Endothelial cell of umbilical vein (primary cell): ENCODE measurements around the gene SEC24C. TPM values are rescaled to one million over a fixed set of nuclear protein-coding genes. Genes with fewer than 3 reads are reported as not detected.
A peak's percentile ranks its signal among the peaks of the same experiment; 100 is the strongest.

Experiments used
- BruUV-seq: library from RNA; stranded (reverse); fragments of 400-500 nt; replicated peaks from 2 replicates; lab custom pipeline; 2021; lab: Mats Ljungman, UMichigan
- CTCF ChIA-PET: fragments of 300-600, 350-600 bp; sonication (Branson Sonifier 250); formaldehyde crosslinking; loops from one replicate; lab custom pipeline; 2021; ENCODE audit warnings: antibody characterized with exemption, inconsistent platforms; lab: Charles Lee
- POLR2A ChIA-PET: fragments of 300-600, 350-600 bp; sonication (Branson Sonifier 250); formaldehyde crosslinking; loops from one replicate; lab custom pipeline; 2021; ENCODE audit warnings: antibody characterized with exemption, inconsistent platforms; lab: Charles Lee
- DNase-seq: peaks from one replicate; pipeline ENCODE4 v3.0.0-alpha.2; 2011; ENCODE audit warnings: low read depth, low spot score
- FAIRE-seq: peaks from 2 replicates; lab custom pipeline; 2011; peaks lifted over from hg19 to GRCh38; lab: Jason Lieb, UNC
- H2AFZ ChIP-seq: 2 replicates; pipeline ENCODE4 v1.6.0; 2012; ENCODE audit warnings: low read depth, low read length, control low read depth, inconsistent platforms
- H3K27ac ChIP-seq: 2 replicates; pipeline ENCODE4 v1.5.1; 2011; ENCODE audit warnings: low read depth, mild to moderate bottlenecking, control low read depth, low read length, moderate library complexity; ENCODE audit not compliant: insufficient read depth
- H3K27me3 ChIP-seq, 2 experiments: 2 replicates each; pipeline versions ENCODE4 v1.6.0 to v1.6.1; 2011; ENCODE audit warnings: low read length in 2 of 2, mixed read lengths in 1 of 2; ENCODE audit not compliant: control insufficient read depth in 2 of 2, insufficient read depth in 2 of 2
- H3K36me3 ChIP-seq, 2 experiments: 2 replicates in 1 of 2; 3 replicates in 1 of 2; pipeline ENCODE4 v1.5.1; 2011; ENCODE audit warnings: low read length in 2 of 2, mild to moderate bottlenecking in 1 of 2, moderate library complexity in 1 of 2; ENCODE audit not compliant: control insufficient read depth in 2 of 2, insufficient read depth in 2 of 2; ENCODE audit errors: extremely low read depth in 1 of 2
- H3K4me1 ChIP-seq: 3 replicates; pipeline ENCODE4 v1.5.1; 2011; ENCODE audit warnings: mild to moderate bottlenecking, low read length; ENCODE audit not compliant: control insufficient read depth, insufficient read depth; ENCODE audit errors: extremely low read depth
- H3K4me2 ChIP-seq: 2 replicates; pipeline ENCODE4 v1.6.1; 2011; ENCODE audit warnings: low read length, control low read depth, mixed read lengths; ENCODE audit not compliant: insufficient read depth
- H3K4me3 ChIP-seq, 3 experiments: fragments of 200-600 bp in 1 of 3; sonication (generic), shearing (Covaris generic) in 1 of 3; replicated peaks in 1 of 3; 2 replicates each; pipeline ENCODE4 v1.5.1; 2011 to 2016; ENCODE audit warnings: control low read depth in 3 of 3, low read length in 3 of 3, mild to moderate bottlenecking in 2 of 3, inconsistent platforms in 1 of 3, low read depth in 1 of 3, moderate library complexity in 1 of 3; ENCODE audit not compliant: insufficient read depth in 1 of 3
- H3K79me2 ChIP-seq: 2 replicates; pipeline ENCODE4 v1.6.0; 2012; ENCODE audit warnings: low read length, inconsistent platforms; ENCODE audit not compliant: control insufficient read depth, insufficient read depth
- H3K9ac ChIP-seq: replicated peaks from 2 replicates; pipeline ENCODE3; 2011; ENCODE audit warnings: low read length, control low read depth; ENCODE audit not compliant: insufficient read depth; ENCODE audit errors: extremely low read depth
- H3K9me1 ChIP-seq: replicated peaks from 3 replicates; pipeline ENCODE4 v1.6.0; 2011; ENCODE audit warnings: mild to moderate bottlenecking, low read length; ENCODE audit not compliant: control insufficient read depth, insufficient read depth; ENCODE audit errors: extremely low read depth
- H3K9me3 ChIP-seq: replicated peaks from 2 replicates; pipeline ENCODE4 v1.5.1; 2012; ENCODE audit warnings: low read length, inconsistent platforms; ENCODE audit not compliant: control insufficient read depth, insufficient read depth
- H4K20me1 ChIP-seq: replicated peaks from 2 replicates; pipeline ENCODE3; 2011; ENCODE audit warnings: mild to moderate bottlenecking, low read length; ENCODE audit not compliant: control insufficient read depth, insufficient read depth; ENCODE audit errors: extremely low read depth
- CTCF ChIP-seq, 2 donors: IDR thresholded peaks; 1 replicate in 1 of 2; 2 replicates in 1 of 2; pipeline ENCODE4 v1.5.1; 2011; ENCODE audit warnings: low read length in 2 of 2, mild to moderate bottlenecking in 2 of 2, moderate library complexity in 2 of 2, control low read depth in 1 of 2, inconsistent platforms in 1 of 2, low read depth in 1 of 2; ENCODE audit not compliant: insufficient read depth in 1 of 2; ENCODE audit errors: extremely low read depth in 1 of 2
- EZH2 ChIP-seq: IDR thresholded peaks from 2 replicates; pipeline ENCODE4 v1.6.1; 2012; ENCODE audit warnings: borderline replicate concordance, low read depth, mild to moderate bottlenecking, moderate library complexity, low read length, inconsistent platforms; ENCODE audit not compliant: severe bottlenecking
- FOS ChIP-seq: IDR thresholded peaks from 2 replicates; pipeline ENCODE4 v1.6.1; 2011; ENCODE audit warnings: mild to moderate bottlenecking, low read length, moderate library complexity, borderline replicate concordance; ENCODE audit not compliant: insufficient read depth
- GATA2 ChIP-seq: IDR thresholded peaks from 2 replicates; pipeline ENCODE4 v1.7.0; 2011; ENCODE audit warnings: low read depth, mild to moderate bottlenecking, moderate library complexity, mixed read lengths, low read length; ENCODE audit not compliant: insufficient read length, insufficient read depth
- JUN ChIP-seq: IDR thresholded peaks from 2 replicates; pipeline ENCODE4 v1.6.1; 2011; ENCODE audit warnings: borderline replicate concordance, low read depth; ENCODE audit not compliant: insufficient read length, insufficient read depth
- MAX ChIP-seq: IDR thresholded peaks from 2 replicates; pipeline ENCODE4 v1.6.1; 2011; ENCODE audit not compliant: insufficient read depth, insufficient read length
- MYC ChIP-seq: IDR thresholded peaks from one replicate; pipeline ENCODE4 v1.6.1; 2011; ENCODE audit warnings: mild to moderate bottlenecking, low read depth, low read length
- POLR2A ChIP-seq: IDR thresholded peaks from 2 replicates; pipeline ENCODE4 v1.6.1; 2012; ENCODE audit warnings: low read depth, mild to moderate bottlenecking, control low read depth, low read length
- POLR2AphosphoS5 ChIP-seq: IDR thresholded peaks from 2 replicates; pipeline ENCODE4 v1.6.1; 2012; ENCODE audit warnings: low read depth, mild to moderate bottlenecking, control low read depth, low read length, moderate library complexity; ENCODE audit not compliant: insufficient read depth
- dilution Hi-C: fragments of 300-500 bp; cut with MboI; formaldehyde crosslinking; loops from one replicate; pipeline ENCODE4 v1.15.0; 2019; ENCODE audit warnings: low sequenced_read_pairs; ENCODE audit not compliant: extremely low pct_ligation_motif_present
- intact Hi-C: fragments of 100-400 bp; cut with micrococcal nuclease; formaldehyde crosslinking; loops from one replicate; pipeline ENCODE4 v1.10.0; 2022
- polyA plus RNA-seq, 4 experiments: library from polyadenylated mRNA; depleted of rRNA in 3 of 4; stranded (reverse) in 3 of 4; unstranded in 1 of 4; fragments of >200 nt; gene quantifications; 2 replicates each; pipeline versions ENCODE4 v1.2.1 to v1.2.3, GENCODE V29; 2011 to 2012; ENCODE audit warnings: missing spikeins in 1 of 4
- total RNA-seq: library from RNA; stranded (reverse); gene quantifications from 2 replicates; pipeline ENCODE4 v1.2.3, GENCODE V29; 2021

The SEC24C gene
- total and polyA plus RNA-seq, 2 donors (not counting 3 experiments of a cell fraction or from before 2014, with no cell fraction given): 95.5 to 108 TPM

- POLR2A ChIA-PET: no interaction called here
- Histone ChIP-seq H3K4me1 (peaks cover 39% of the 10 kb centered on the region), H3K36me3 (peaks cover 8 to 10% of the 10 kb centered on the region in 2 experiments), H3K27ac (peak overlapping the region; percentile 78), H4K20me1 (no peaks in the 10 kb centered on the region), H3K9ac (peak overlapping the region; percentile 25), H3K4me3 (peak overlapping the region in 1 of 3 experiments; percentile 11), H3K27me3 (no peaks in the 10 kb centered on the region), H3K4me2 (peak overlapping the region; percentile 61), H3K9me3 (no peaks in the 10 kb centered on the region), H3K79me2 (no peaks in the 10 kb centered on the region), H2AFZ (no peak overlapping the region), H3K9me1 (no peaks in the 10 kb centered on the region)
- dilution Hi-C loops: no loop called here
- TSS peak; percentile 17 for BruUV-seq
- CTCF ChIA-PET: interaction anchor here (0.8 to 1.4 kb wide), 10 partner anchors 10 to 64 kb away, joined by 3 to 5 read pairs (median 3); no protein-coding TSS in a partner anchor
- TF ChIP-seq MYC: no peak
- no peak for TF ChIP-seq POLR2A
- TF ChIP-seq POLR2AphosphoS5: no peak
- no peak for TF ChIP-seq JUN
- TF ChIP-seq FOS: no peak
- no peak for TF ChIP-seq EZH2
- no peak for TF ChIP-seq GATA2
- TF ChIP-seq MAX: no peak
- TF ChIP-seq CTCF (IDR thresholded peaks at IDR 0.05; ENCODE audit: extremely low read depth in 1 of 2, insufficient read depth in 1 of 2, low read depth in 1 of 2, low read length in 2 of 2): no peak
- intact Hi-C loops: no loop called here
- FAIRE-seq: no peak
- no peak for DNase-seq
Observed at GRCh38 chr10:73815719-73816030, 71.5 kb downstream of the SEC24C start.
